IMR-90 (cell line): ENCODE measurements around the gene SYT6. TPM values are rescaled to one million over a fixed set of nuclear protein-coding genes. Genes with fewer than 3 reads are reported as not detected.

Experiments
- ATAC-seq: fragments of 200-7000 bp; cut with Tn5 transposase; 2 replicates; pipeline ENCODE4 v1.9.1; 2020; ENCODE audit warnings: low read depth, mild to moderate bottlenecking, moderate library complexity
- BruUV-seq: library from RNA; stranded (reverse); fragments of 400-500 nt; replicated peaks from 2 replicates; lab custom pipeline; 2021; lab: Mats Ljungman, UMichigan
- CTCF ChIA-PET: fragments of 300-600 bp; formaldehyde crosslinking; extraction: SDS; loops from one replicate; lab custom pipeline; 2021; ENCODE audit warnings: antibody characterized with exemption; lab: Yijun Ruan, JAX
- POLR2A ChIA-PET: fragments of 300-600 bp; sonication (Branson Sonifier 250); formaldehyde crosslinking; loops from one replicate; lab custom pipeline; 2022; ENCODE audit warnings: antibody characterized with exemption; ENCODE audit not compliant: unreplicated experiment; lab: Charles Lee
- DNase-seq: peaks from one replicate; pipeline ENCODE4 v3.0.0; 2013
- H2AFZ ChIP-seq: replicated peaks from 2 replicates; pipeline ENCODE3; 2013; ENCODE audit warnings: low read length, mild to moderate bottlenecking; ENCODE audit not compliant: poor library complexity
- H2AK5ac ChIP-seq: 2 replicates; pipeline ENCODE4 v1.6.1; 2013; ENCODE audit warnings: low read depth, low read length, inconsistent platforms
- H2AK9ac ChIP-seq: replicated peaks from 2 replicates; pipeline ENCODE3; 2013; ENCODE audit warnings: mild to moderate bottlenecking, low read depth, low read length, moderate library complexity; ENCODE audit not compliant: poor library complexity
- H2BK120ac ChIP-seq: 2 replicates; pipeline ENCODE4 v1.6.1; 2013; ENCODE audit warnings: low read depth, low read length, inconsistent platforms
- H2BK15ac ChIP-seq: 3 replicates; pipeline ENCODE4 v1.6.1; 2013; ENCODE audit warnings: low read depth, low read length, inconsistent platforms
- H2BK20ac ChIP-seq: 2 replicates; pipeline ENCODE4 v1.6.1; 2013; ENCODE audit warnings: low read depth, mild to moderate bottlenecking, inconsistent platforms, low read length, moderate library complexity
- H2BK5ac ChIP-seq: 2 replicates; pipeline ENCODE4 v1.6.1; 2013; ENCODE audit warnings: mild to moderate bottlenecking, low read depth, low read length, inconsistent platforms; ENCODE audit not compliant: poor library complexity, severe bottlenecking
- H3K14ac ChIP-seq: replicated peaks from 2 replicates; pipeline ENCODE4 v1.6.1; 2013; ENCODE audit warnings: low read depth, low read length, inconsistent platforms
- H3K18ac ChIP-seq: 2 replicates; pipeline ENCODE4 v1.6.1; 2013; ENCODE audit warnings: low read depth, low read length, control low read depth
- H3K23ac ChIP-seq: 2 replicates; pipeline ENCODE4 v1.6.1; 2013; ENCODE audit warnings: low read depth, low read length, inconsistent platforms
- H3K27ac ChIP-seq: 2 replicates; pipeline ENCODE4 v1.5.1; 2013; ENCODE audit warnings: mild to moderate bottlenecking, control low read depth, low read length; ENCODE audit not compliant: insufficient read depth
- H3K27me3 ChIP-seq: 2 replicates; pipeline ENCODE4 v1.6.1; 2013; ENCODE audit warnings: low read length; ENCODE audit not compliant: control insufficient read depth, insufficient read depth
- H3K36me3 ChIP-seq: 2 replicates; pipeline ENCODE4 v1.6.1; 2013; ENCODE audit warnings: low read length, mixed read lengths; ENCODE audit not compliant: control insufficient read depth, insufficient read depth
- H3K4ac ChIP-seq: 2 replicates; pipeline ENCODE4 v1.6.1; 2013; ENCODE audit warnings: low read depth, low read length, inconsistent platforms
- H3K4me1 ChIP-seq: 2 replicates; pipeline ENCODE4 v1.6.1; 2013; ENCODE audit warnings: low read length, mixed read lengths; ENCODE audit not compliant: control insufficient read depth, insufficient read depth
- H3K4me2 ChIP-seq: 2 replicates; pipeline ENCODE4 v1.6.1; 2013; ENCODE audit warnings: low read depth, mild to moderate bottlenecking, control low read depth, low read length, moderate library complexity
- H3K4me3 ChIP-seq: 2 replicates; pipeline ENCODE4 v1.5.1; 2013; ENCODE audit warnings: low read depth, mild to moderate bottlenecking, control low read depth, low read length, moderate library complexity; ENCODE audit not compliant: insufficient read depth
- H3K56ac ChIP-seq: 2 replicates; pipeline ENCODE4 v1.6.1; 2013; ENCODE audit warnings: low read length, inconsistent platforms; ENCODE audit not compliant: insufficient read depth; ENCODE audit errors: extremely low read depth
- H3K79me1 ChIP-seq, 2 experiments: 2 replicates each; pipeline ENCODE4 v1.6.1; 2013; ENCODE audit warnings: low read length in 2 of 2, inconsistent platforms in 1 of 2, low read depth in 1 of 2
- H3K9ac ChIP-seq: 2 replicates; pipeline ENCODE4 v1.6.1; 2013; ENCODE audit warnings: low read depth, low read length, control low read depth
- H3K9me1 ChIP-seq: 2 replicates; pipeline ENCODE4 v1.6.1; 2013; ENCODE audit warnings: low read length, inconsistent platforms; ENCODE audit not compliant: insufficient read depth
- H3K9me3 ChIP-seq: 2 replicates; pipeline ENCODE4 v1.6.1; 2013; ENCODE audit warnings: low read length; ENCODE audit not compliant: control insufficient read depth, insufficient read depth
- H4K20me1 ChIP-seq: 2 replicates; pipeline ENCODE4 v1.6.1; 2013; ENCODE audit warnings: low read length, inconsistent platforms; ENCODE audit not compliant: insufficient read depth
- H4K5ac ChIP-seq: 2 replicates; pipeline ENCODE4 v1.6.1; 2013; ENCODE audit warnings: mild to moderate bottlenecking, low read depth, low read length, control low read depth
- H4K8ac ChIP-seq, 2 experiments: 2 replicates each; pipeline ENCODE4 v1.6.1; 2013; ENCODE audit warnings: low read depth in 2 of 2, low read length in 2 of 2, control low read depth in 1 of 2, inconsistent platforms in 1 of 2
- H4K91ac ChIP-seq: 2 replicates; pipeline ENCODE4 v1.6.1; 2013; ENCODE audit warnings: low read depth, low read length, inconsistent platforms; ENCODE audit not compliant: insufficient read depth
- BHLHE40 ChIP-seq: fragments of 150-350 bp; IDR thresholded peaks from 2 replicates; pipeline ENCODE4 v1.6.1; 2016; ENCODE audit warnings: mild to moderate bottlenecking, low read depth, low read length
- CEBPB ChIP-seq: IDR thresholded peaks from 2 replicates; pipeline ENCODE4 v1.6.1; 2012; ENCODE audit warnings: low read depth, low read length, improper control_type of control experiment
- CHD1 ChIP-seq: IDR thresholded peaks from 2 replicates; pipeline ENCODE4 v1.6.1; 2012; ENCODE audit warnings: low read depth, low read length, improper control_type of control experiment
- FOS ChIP-seq: fragments of 150-350 bp; IDR thresholded peaks from 2 replicates; pipeline ENCODE4 v1.6.1; 2016; ENCODE audit warnings: low read depth, low read length
- MAFK ChIP-seq: IDR thresholded peaks from 2 replicates; pipeline ENCODE4 v1.6.1; 2012; ENCODE audit warnings: low read depth, low read length, improper control_type of control experiment
- MAZ ChIP-seq: IDR thresholded peaks from 2 replicates; pipeline ENCODE4 v1.6.1; 2012; ENCODE audit warnings: low read depth, mild to moderate bottlenecking, low read length, improper control_type of control experiment, moderate library complexity, borderline replicate concordance
- MXI1 ChIP-seq: IDR thresholded peaks from 2 replicates; pipeline ENCODE4 v1.6.1; 2012; ENCODE audit warnings: low read depth, mild to moderate bottlenecking, low read length, moderate library complexity, borderline replicate concordance
- NFE2L2 ChIP-seq: fragments of 150-350 bp; IDR thresholded peaks from 2 replicates; pipeline ENCODE4 v1.6.1; 2016; ENCODE audit warnings: low read depth, mild to moderate bottlenecking, low read length
- POLR2A ChIP-seq: IDR thresholded peaks from 2 replicates; pipeline ENCODE4 v1.6.1; 2012; ENCODE audit warnings: mild to moderate bottlenecking, low read depth, low read length
- RAD21 ChIP-seq: IDR thresholded peaks from 2 replicates; pipeline ENCODE4 v1.6.1; 2012; ENCODE audit warnings: low read length, improper control_type of control experiment
- RCOR1 ChIP-seq: IDR thresholded peaks from 2 replicates; pipeline ENCODE4 v1.6.1; 2012; ENCODE audit warnings: mild to moderate bottlenecking, low read length, improper control_type of control experiment; ENCODE audit not compliant: insufficient replicate concordance
- RFX5 ChIP-seq: IDR thresholded peaks from 2 replicates; pipeline ENCODE4 v1.8.0; 2012; ENCODE audit warnings: low read depth, mild to moderate bottlenecking, low read length, moderate library complexity
- SMC3 ChIP-seq: fragments of 150-350 bp; IDR thresholded peaks from 2 replicates; pipeline ENCODE4 v1.6.1; 2016; ENCODE audit warnings: low read depth, mild to moderate bottlenecking, antibody characterized with exemption, low read length, moderate library complexity
- WGBS, 2 experiments: methylation state at CpG; one replicate each; pipeline versions ENCODE4 v1.1.5 to v1.1.7; 2013; ENCODE audit warnings: missing lambda C conversion rate in 2 of 2; ENCODE audit not compliant: insufficient read length in 1 of 2; ENCODE audit errors: extremely low coverage in 2 of 2; 5-methylcytosine and 5-hydroxymethylcytosine counted together
- dilution Hi-C: fragments of 300-500 bp; cut with HindIII; formaldehyde crosslinking; loops from one replicate; pipeline ENCODE4 v1.14.3; 2018; ENCODE audit warnings: low sequenced_read_pairs; ENCODE audit not compliant: unreplicated experiment
- in situ Hi-C: fragments of 300-500 bp; cut with MboI; formaldehyde crosslinking; loops from 3 replicates; pipeline ENCODE4 v1.14.3; 2019; ENCODE audit warnings: low sequenced_read_pairs, inconsistent platforms, mixed read lengths
- intact Hi-C: fragments of 100-400 bp; cut with micrococcal nuclease; formaldehyde crosslinking; loops from 2 replicates; pipeline ENCODE4 v1.10.0; 2022
- polyA plus RNA-seq, 3 experiments: library from polyadenylated mRNA; depleted of rRNA; stranded (reverse); fragments of >200 nt; gene quantifications; 2 replicates each; pipeline ENCODE4 v1.2.3, GENCODE V29; 2012; ENCODE audit warnings: low replicate concordance in 1 of 3
- total RNA-seq: library from RNA; depleted of rRNA; stranded (reverse); fragments of >200 nt; gene quantifications from 2 replicates; pipeline ENCODE4 v1.2.3, GENCODE V29; 2012
- TF ChIP-seq, protein P1 (sequence below): fragments of 150-350 bp; IDR thresholded peaks from 2 replicates; pipeline ENCODE4 v1.6.1; 2017; ENCODE audit warnings: mild to moderate bottlenecking, antibody characterized with exemption, low read length, low read depth
- TF ChIP-seq, protein P2 (sequence below): fragments of 150-350 bp; IDR thresholded peaks from 2 replicates; pipeline ENCODE4 v1.6.1; 2016; ENCODE audit warnings: low read depth, mild to moderate bottlenecking, low read length, moderate library complexity, borderline replicate concordance
- TF ChIP-seq, protein P3 (sequence below): conservative IDR thresholded peaks from 2 replicates; pipeline ENCODE4 v1.5.1; 2012; ENCODE audit warnings: mild to moderate bottlenecking, low read depth, low read length, improper control_type of control experiment

The SYT6 gene
- total and polyA plus RNA-seq, 2 of the 4 experiments (the other 2 are of a cell fraction) = not detected

DNA sequence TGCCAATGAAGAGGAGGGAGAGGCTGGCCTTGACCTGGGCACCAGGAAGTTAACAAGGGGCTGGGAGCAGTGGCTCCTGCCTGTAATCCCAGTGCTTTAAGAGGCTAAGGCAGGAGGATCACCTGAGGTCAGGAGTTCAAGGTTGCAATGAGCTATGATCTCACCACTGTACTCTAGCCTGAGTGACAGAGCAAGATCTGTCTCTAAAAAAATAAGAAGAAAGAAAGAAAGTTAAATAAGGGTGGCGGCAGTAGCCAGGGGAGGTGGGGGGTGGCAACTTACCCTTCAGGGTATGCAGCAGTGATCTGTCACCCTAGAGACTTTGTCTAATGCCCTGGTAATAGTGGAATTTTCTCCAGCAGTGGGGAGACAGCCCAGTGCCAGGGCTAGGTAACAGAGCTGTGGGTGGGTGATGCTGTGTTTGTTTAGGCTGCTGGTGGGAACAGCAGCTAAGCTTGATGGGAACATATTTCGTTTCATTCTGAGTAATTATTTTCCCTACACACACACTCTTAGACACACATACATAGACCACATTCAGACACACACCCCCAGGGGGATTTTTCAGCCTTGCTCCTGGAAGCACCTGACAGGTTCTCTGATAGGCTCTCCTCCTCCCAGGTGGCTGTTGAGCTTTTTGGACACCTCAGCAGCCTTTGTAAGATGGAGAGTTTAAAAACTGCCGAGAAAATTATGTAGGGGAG, 11.3 kb upstream of the SYT6 start:
- no peaks in the 10 kb centered on the region for H4K20me1 ChIP-seq
- H3K4ac ChIP-seq = no peak overlapping the region
- POLR2A ChIA-PET = no interaction called here
- ATAC-seq = no peak
- peaks cover 12% of the 10 kb centered on the region for H3K27me3 ChIP-seq
- H3K4me1 ChIP-seq = no peaks in the 10 kb centered on the region
- no peak overlapping the region for H2BK120ac ChIP-seq
- no peak overlapping the region for H2AK9ac ChIP-seq
- H3K4me3 ChIP-seq = no peak overlapping the region
- H3K79me1 ChIP-seq = no peaks in the 10 kb centered on the region
- in situ Hi-C loops (no loop called here), dilution Hi-C loops (no loop called here), intact Hi-C loops (no loop called here)
- no peak overlapping the region for H4K91ac ChIP-seq
- H3K9ac ChIP-seq = no peak overlapping the region
- no peak overlapping the region for H2AFZ ChIP-seq
- no peak overlapping the region for H3K56ac ChIP-seq
- no peaks in the 10 kb centered on the region for H3K36me3 ChIP-seq
- no peak overlapping the region for H2BK5ac ChIP-seq
- CTCF ChIA-PET = no interaction called here
- H4K5ac ChIP-seq = no peak overlapping the region
- H2BK15ac ChIP-seq = no peak overlapping the region
- no peak overlapping the region for H3K27ac ChIP-seq
- no peak overlapping the region for H2AK5ac ChIP-seq
- no peaks in the 10 kb centered on the region for H3K9me3 ChIP-seq
- H3K9me1 ChIP-seq = no peaks in the 10 kb centered on the region
- no peak overlapping the region for H4K8ac ChIP-seq
- no peak overlapping the region for H3K4me2 ChIP-seq
- H3K18ac ChIP-seq = no peak overlapping the region
- no peak overlapping the region for H3K14ac ChIP-seq
- no peak overlapping the region for H2BK20ac ChIP-seq
- BruUV-seq = no TSS peak
- no peak overlapping the region for H3K23ac ChIP-seq
- WGBS, 2 experiments = 100% methylated on average over 1 of the region's 3 CpGs; no CpG with 5 or more reads in 1 of the 2 experiments
- TF ChIP-seq CEBPB (no peak), FOS (no peak), BHLHE40 (no peak), MAZ (no peak), RFX5 (no peak), MXI1 (no peak), SMC3 (no peak), POLR2A (no peak), NFE2L2 (no peak), MAFK (no peak), RCOR1 (no peak), CHD1 (no peak), RAD21 (no peak)
- TF ChIP-seq, protein P1, sequence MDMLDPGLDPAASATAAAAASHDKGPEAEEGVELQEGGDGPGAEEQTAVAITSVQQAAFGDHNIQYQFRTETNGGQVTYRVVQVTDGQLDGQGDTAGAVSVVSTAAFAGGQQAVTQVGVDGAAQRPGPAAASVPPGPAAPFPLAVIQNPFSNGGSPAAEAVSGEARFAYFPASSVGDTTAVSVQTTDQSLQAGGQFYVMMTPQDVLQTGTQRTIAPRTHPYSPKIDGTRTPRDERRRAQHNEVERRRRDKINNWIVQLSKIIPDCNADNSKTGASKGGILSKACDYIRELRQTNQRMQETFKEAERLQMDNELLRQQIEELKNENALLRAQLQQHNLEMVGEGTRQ = no peak
- TF ChIP-seq, protein P2, sequence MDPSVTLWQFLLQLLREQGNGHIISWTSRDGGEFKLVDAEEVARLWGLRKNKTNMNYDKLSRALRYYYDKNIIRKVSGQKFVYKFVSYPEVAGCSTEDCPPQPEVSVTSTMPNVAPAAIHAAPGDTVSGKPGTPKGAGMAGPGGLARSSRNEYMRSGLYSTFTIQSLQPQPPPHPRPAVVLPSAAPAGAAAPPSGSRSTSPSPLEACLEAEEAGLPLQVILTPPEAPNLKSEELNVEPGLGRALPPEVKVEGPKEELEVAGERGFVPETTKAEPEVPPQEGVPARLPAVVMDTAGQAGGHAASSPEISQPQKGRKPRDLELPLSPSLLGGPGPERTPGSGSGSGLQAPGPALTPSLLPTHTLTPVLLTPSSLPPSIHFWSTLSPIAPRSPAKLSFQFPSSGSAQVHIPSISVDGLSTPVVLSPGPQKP = no peak
- TF ChIP-seq, protein P3, sequence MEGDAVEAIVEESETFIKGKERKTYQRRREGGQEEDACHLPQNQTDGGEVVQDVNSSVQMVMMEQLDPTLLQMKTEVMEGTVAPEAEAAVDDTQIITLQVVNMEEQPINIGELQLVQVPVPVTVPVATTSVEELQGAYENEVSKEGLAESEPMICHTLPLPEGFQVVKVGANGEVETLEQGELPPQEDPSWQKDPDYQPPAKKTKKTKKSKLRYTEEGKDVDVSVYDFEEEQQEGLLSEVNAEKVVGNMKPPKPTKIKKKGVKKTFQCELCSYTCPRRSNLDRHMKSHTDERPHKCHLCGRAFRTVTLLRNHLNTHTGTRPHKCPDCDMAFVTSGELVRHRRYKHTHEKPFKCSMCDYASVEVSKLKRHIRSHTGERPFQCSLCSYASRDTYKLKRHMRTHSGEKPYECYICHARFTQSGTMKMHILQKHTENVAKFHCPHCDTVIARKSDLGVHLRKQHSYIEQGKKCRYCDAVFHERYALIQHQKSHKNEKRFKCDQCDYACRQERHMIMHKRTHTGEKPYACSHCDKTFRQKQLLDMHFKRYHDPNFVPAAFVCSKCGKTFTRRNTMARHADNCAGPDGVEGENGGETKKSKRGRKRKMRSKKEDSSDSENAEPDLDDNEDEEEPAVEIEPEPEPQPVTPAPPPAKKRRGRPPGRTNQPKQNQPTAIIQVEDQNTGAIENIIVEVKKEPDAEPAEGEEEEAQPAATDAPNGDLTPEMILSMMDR = no peak
- DNase-seq = no peak
